H1 (cell line): Measurements from ENCODE around the gene SLC39A11. TPM values are rescaled to one million over a fixed set of nuclear protein-coding genes. Genes with fewer than 3 reads are reported as not detected.

ENCODE experiments used
- CTCF ChIA-PET: fragments of 300-600 bp; sonication (Branson Sonifier 250); formaldehyde crosslinking; loops from one replicate; lab custom pipeline; 2021; ENCODE audit not compliant: partially characterized antibody; lab: Charles Lee
- POLR2A ChIA-PET: fragments of 300-600 bp; sonication (Branson Sonifier 250); formaldehyde crosslinking; loops from one replicate; lab custom pipeline; 2021; ENCODE audit warnings: inconsistent platforms; ENCODE audit not compliant: partially characterized antibody; lab: Charles Lee
- DNase-seq, 2 experiments: peaks; one replicate each; pipeline versions ENCODE4 v3.0.0 to v3.0.0-alpha.2; 2010 to 2022; ENCODE audit warnings: low spot score in 2 of 2, low read depth in 1 of 2, mixed read lengths in 1 of 2
- FAIRE-seq: peaks from 2 replicates; lab custom pipeline; 2011; peaks lifted over from hg19 to GRCh38; lab: Jason Lieb, UNC
- H2AFZ ChIP-seq: 2 replicates; pipeline ENCODE4 v1.8.1; 2012; ENCODE audit warnings: low read length, inconsistent platforms
- H2AK5ac ChIP-seq: 2 replicates; pipeline ENCODE4 v1.6.1; 2013; ENCODE audit warnings: low read depth, low read length
- H2BK120ac ChIP-seq: replicated peaks from 2 replicates; pipeline ENCODE3; 2013; ENCODE audit warnings: low read depth, low read length, inconsistent platforms
- H2BK12ac ChIP-seq: 2 replicates; pipeline ENCODE4 v1.6.1; 2013; ENCODE audit warnings: low read depth, low read length
- H2BK15ac ChIP-seq: 2 replicates; pipeline ENCODE4 v1.6.1; 2013; ENCODE audit warnings: low read length
- H2BK20ac ChIP-seq: 2 replicates; pipeline ENCODE4 v1.6.1; 2013; ENCODE audit warnings: low read length
- H2BK5ac ChIP-seq: 2 replicates; pipeline ENCODE4 v1.6.1; 2013; ENCODE audit warnings: low read depth, low read length
- H3K14ac ChIP-seq: 2 replicates; pipeline ENCODE4 v1.6.1; 2013; ENCODE audit warnings: inconsistent platforms; ENCODE audit not compliant: insufficient read length
- H3K18ac ChIP-seq: 2 replicates; pipeline ENCODE4 v1.6.1; 2013; ENCODE audit warnings: low read length; ENCODE audit errors: extremely low read depth
- H3K23ac ChIP-seq: 2 replicates; pipeline ENCODE4 v1.6.1; 2013; ENCODE audit warnings: inconsistent platforms; ENCODE audit not compliant: insufficient read length
- H3K23me2 ChIP-seq: 2 replicates; pipeline ENCODE4 v1.6.1; 2013; ENCODE audit warnings: low read depth, low read length
- H3K27ac ChIP-seq: 2 replicates; pipeline ENCODE4 v1.6.1; 2011; ENCODE audit warnings: low read depth, low read length, inconsistent platforms
- H3K27me3 ChIP-seq, 4 experiments: replicated peaks in 1 of 4; 1 replicate in 1 of 4; 2 replicates in 3 of 4; pipeline versions ENCODE4 v1.6.1 to v1.8.1; 2011 to 2013; ENCODE audit warnings: low read length in 3 of 4, mild to moderate bottlenecking in 3 of 4, inconsistent platforms in 2 of 4, mixed read lengths in 2 of 4, moderate library complexity in 1 of 4; ENCODE audit not compliant: control insufficient read depth in 3 of 4, insufficient read depth in 3 of 4; ENCODE audit errors: extremely low read depth in 1 of 4
- H3K36me3 ChIP-seq, 4 experiments: 2 replicates each; pipeline versions ENCODE4 v1.6.1 to v1.8.1; 2011 to 2013; ENCODE audit warnings: mild to moderate bottlenecking in 4 of 4, low read length in 3 of 4, moderate library complexity in 2 of 4, control low read depth in 1 of 4, inconsistent platforms in 1 of 4; ENCODE audit not compliant: insufficient read depth in 4 of 4, control insufficient read depth in 2 of 4
- H3K4ac ChIP-seq: replicated peaks from 2 replicates; pipeline ENCODE3; 2013; ENCODE audit warnings: low read length, low read depth, mixed read lengths, inconsistent platforms; ENCODE audit not compliant: insufficient read length
- H3K4me1 ChIP-seq, 4 experiments: replicated peaks in 1 of 4; 1 replicate in 1 of 4; 2 replicates in 3 of 4; pipeline versions ENCODE4 v1.6.1 to v1.8.1; 2011 to 2013; ENCODE audit warnings: low read length in 3 of 4, inconsistent platforms in 2 of 4, mixed read lengths in 1 of 4; ENCODE audit not compliant: insufficient read depth in 4 of 4, control insufficient read depth in 3 of 4
- H3K4me2 ChIP-seq, 2 experiments: 2 replicates each; pipeline versions ENCODE4 v1.6.1 to v1.8.1; 2011 to 2013; ENCODE audit warnings: low read depth in 2 of 2, low read length in 2 of 2, control low read depth in 1 of 2, inconsistent platforms in 1 of 2, mild to moderate bottlenecking in 1 of 2; ENCODE audit not compliant: insufficient read depth in 1 of 2
- H3K4me3 ChIP-seq, 4 experiments: fragments of 200-600, 300-600 bp in 1 of 4; sonication (generic), shearing (Covaris generic), sonication (Bioruptor Twin) in 1 of 4; 2 replicates each; pipeline versions ENCODE4 v1.5.1 to v1.8.1; 2011 to 2016; ENCODE audit warnings: low read length in 4 of 4, low read depth in 3 of 4, control low read depth in 2 of 4, inconsistent platforms in 2 of 4, mild to moderate bottlenecking in 2 of 4, mixed read lengths in 1 of 4, moderate library complexity in 1 of 4; ENCODE audit not compliant: insufficient read depth in 2 of 4; ENCODE audit errors: extremely low read depth in 1 of 4
- H3K56ac ChIP-seq: replicated peaks from 2 replicates; pipeline ENCODE3; 2013; ENCODE audit warnings: low read depth, mild to moderate bottlenecking, mixed read lengths, low read length, inconsistent platforms; ENCODE audit not compliant: insufficient read length
- H3K79me1 ChIP-seq: 2 replicates; pipeline ENCODE4 v1.6.1; 2013; ENCODE audit warnings: low read depth, low read length, control low read depth
- H3K79me2 ChIP-seq, 2 experiments: 2 replicates each; pipeline versions ENCODE4 v1.6.1 to v1.8.1; 2012 to 2013; ENCODE audit warnings: low read length in 2 of 2, mild to moderate bottlenecking in 2 of 2, inconsistent platforms in 1 of 2; ENCODE audit not compliant: insufficient read depth in 2 of 2, control insufficient read depth in 1 of 2
- H3K9ac ChIP-seq, 4 experiments: replicated peaks in 1 of 4; 1 replicate in 1 of 4; 2 replicates in 3 of 4; pipeline versions ENCODE4 v1.6.1 to v1.8.1; 2011 to 2013; ENCODE audit warnings: low read depth in 3 of 4, low read length in 3 of 4, control low read depth in 2 of 4, mild to moderate bottlenecking in 2 of 4, moderate library complexity in 2 of 4, inconsistent platforms in 1 of 4; ENCODE audit errors: extremely low read depth in 1 of 4
- H3K9me3 ChIP-seq, 2 experiments: 2 replicates each; pipeline versions ENCODE4 v1.6.1 to v1.8.1; 2012 to 2013; ENCODE audit warnings: mild to moderate bottlenecking in 2 of 2, moderate library complexity in 2 of 2, control low read depth in 1 of 2, inconsistent platforms in 1 of 2, low read depth in 1 of 2, low read length in 1 of 2, mixed read lengths in 1 of 2; ENCODE audit not compliant: insufficient read depth in 2 of 2
- H4K20me1 ChIP-seq, 2 experiments: replicated peaks in 1 of 2; 2 replicates each; pipeline versions ENCODE3 to v1.8.1; 2011 to 2013; ENCODE audit warnings: inconsistent platforms in 2 of 2, low read length in 2 of 2, mild to moderate bottlenecking in 1 of 2; ENCODE audit not compliant: insufficient read depth in 2 of 2, control insufficient read depth in 1 of 2
- H4K5ac ChIP-seq: 2 replicates; pipeline ENCODE4 v1.6.1; 2013; ENCODE audit warnings: low read length, low read depth, mixed read lengths, inconsistent platforms; ENCODE audit not compliant: insufficient read length
- H4K8ac ChIP-seq: 2 replicates; pipeline ENCODE4 v1.8.0; 2013; ENCODE audit warnings: mild to moderate bottlenecking, moderate library complexity, low read length, inconsistent platforms; ENCODE audit not compliant: insufficient read depth; ENCODE audit errors: extremely low read depth
- H4K91ac ChIP-seq: replicated peaks from 2 replicates; pipeline ENCODE3; 2013; ENCODE audit warnings: low read length, mixed read lengths, inconsistent platforms; ENCODE audit not compliant: insufficient read length
- CEBPB ChIP-seq: IDR thresholded peaks from 2 replicates; pipeline ENCODE4 v1.6.1; 2012; ENCODE audit warnings: low read depth, low read length
- CTBP2 ChIP-seq: IDR thresholded peaks from 2 replicates; pipeline ENCODE4 v1.7.0; 2011; ENCODE audit warnings: borderline replicate concordance, mild to moderate bottlenecking, moderate library complexity, mixed read lengths, low read length; ENCODE audit not compliant: insufficient read depth, insufficient read length
- NANOG ChIP-seq: IDR thresholded peaks from 2 replicates; pipeline ENCODE4 v1.6.1; 2011; ENCODE audit warnings: low read length, low read depth, mild to moderate bottlenecking, inconsistent platforms; ENCODE audit not compliant: insufficient read depth, poor library complexity, severe bottlenecking
- PHF8 ChIP-seq: fragments of 200-600 bp; sonication (generic); conservative IDR thresholded peaks from 2 replicates; pipeline ENCODE4 v1.7.1; 2012; ENCODE audit warnings: low read depth, mild to moderate bottlenecking, inconsistent platforms, low read length, moderate library complexity
- POLR2A ChIP-seq, 2 experiments: IDR thresholded peaks; 1 replicate in 1 of 2; 2 replicates in 1 of 2; pipeline ENCODE4 v1.6.1; 2011; ENCODE audit warnings: low read depth in 2 of 2, low read length in 2 of 2, mild to moderate bottlenecking in 2 of 2; ENCODE audit errors: control extremely low read depth in 1 of 2
- RFX5 ChIP-seq: IDR thresholded peaks from 2 replicates; pipeline ENCODE4 v1.6.1; 2011; ENCODE audit warnings: low read depth, low read length, improper control_type of control experiment, borderline replicate concordance
- RXRA ChIP-seq: IDR thresholded peaks from 2 replicates; pipeline ENCODE4 v1.6.1; 2011; ENCODE audit warnings: low read depth, mild to moderate bottlenecking, low read length, moderate library complexity; ENCODE audit not compliant: insufficient read depth
- SP1 ChIP-seq: IDR thresholded peaks from 2 replicates; pipeline ENCODE4 v1.6.1; 2011; ENCODE audit warnings: low read depth, low read length
- SRF ChIP-seq: IDR thresholded peaks from 2 replicates; pipeline ENCODE4 v1.6.1; 2011; ENCODE audit warnings: mild to moderate bottlenecking, low read depth, low read length, moderate library complexity
- TAF1 ChIP-seq: IDR thresholded peaks from 2 replicates; pipeline ENCODE4 v1.6.1; 2011; ENCODE audit warnings: mild to moderate bottlenecking, low read depth, low read length
- TCF12 ChIP-seq: IDR thresholded peaks from 2 replicates; pipeline ENCODE4 v1.6.1; 2011; ENCODE audit warnings: low read depth, mild to moderate bottlenecking, low read length
- TEAD4 ChIP-seq: IDR thresholded peaks from 2 replicates; pipeline ENCODE4 v1.6.1; 2012; ENCODE audit warnings: low read depth, low read length, inconsistent platforms, mixed read lengths
- ZNF274 ChIP-seq: IDR thresholded peaks from 2 replicates; pipeline ENCODE4 v1.7.0; 2012; ENCODE audit warnings: low read length, borderline replicate concordance; ENCODE audit errors: extremely low read depth
- WGBS, 2 experiments: shearing (Covaris generic) in 1 of 2; methylation state at CpG; one replicate each; pipeline versions ENCODE4 v1.1.6 to v1.1.7; 2013 to 2015; ENCODE audit warnings: low lambda C conversion rate in 2 of 2, mixed read lengths in 2 of 2, inconsistent platforms in 1 of 2, low coverage in 1 of 2, missing lambda C conversion rate in 1 of 2; ENCODE audit not compliant: insufficient replicate concordance in 2 of 2, insufficient coverage in 1 of 2, insufficient read length in 1 of 2; ENCODE audit errors: extremely low coverage in 1 of 2, missing lambda C conversion rate in 1 of 2; 5-methylcytosine and 5-hydroxymethylcytosine counted together
- polyA plus RNA-seq, 7 experiments: library from polyadenylated mRNA; depleted of rRNA in 3 of 7; stranded (reverse) in 5 of 7; unstranded in 2 of 7; fragments of >200 nt in 5 of 7; fragments of 200-250 nt in 2 of 7; gene quantifications; 1 replicate in 5 of 7; 2 replicates in 1 of 7; 4 replicates in 1 of 7; pipeline versions ENCODE4 v1.2.1 to v1.2.3, GENCODE V29; 2011 to 2013; ENCODE audit warnings: missing spikeins in 2 of 7, mixed read lengths in 2 of 7
- total RNA-seq: library from RNA; stranded (reverse); fragmentation: NEBNext Ultra II Directional; extraction: Animal tissue kit (Norgen Biotek cat#: 25700); gene quantifications from 2 replicates; pipeline ENCODE4 v1.2.1, GENCODE V29; 2021
- TF ChIP-seq, protein P1 (sequence below): IDR thresholded peaks from 2 replicates; pipeline ENCODE4 v1.6.1; 2012; ENCODE audit warnings: inconsistent platforms

Gene SLC39A11
- total and polyA plus RNA-seq, 2 of the 8 experiments (the other 6 are each of a cell fraction or from before 2014, with no cell fraction given), result 12.2 to 19.6 TPM

DNA sequence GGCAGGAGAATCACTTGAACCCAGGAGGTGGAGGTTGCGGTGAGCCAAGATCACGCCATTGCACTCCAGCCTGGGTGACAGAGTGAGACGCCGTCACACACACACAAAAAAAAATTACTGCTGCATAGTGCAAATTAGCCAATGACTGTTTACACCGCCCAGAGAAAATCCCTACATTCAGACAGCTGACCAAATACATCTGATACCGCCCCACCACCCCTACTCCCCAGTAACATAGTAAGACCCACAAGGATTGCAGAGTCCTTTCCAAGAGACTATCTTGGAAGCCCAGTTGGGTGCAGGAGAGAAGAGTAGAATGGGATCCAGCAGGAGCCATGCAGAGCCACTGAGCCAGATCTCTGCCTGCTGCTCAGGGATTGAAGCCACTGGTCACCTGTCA is 63.5 kb downstream of the SLC39A11 start:
- DNase-seq, result no peak
- Histone ChIP-seq H3K36me3 (no peaks in the 10 kb centered on the region), H2BK15ac (no peak overlapping the region), H3K23me2 (no peaks in the 10 kb centered on the region; the same call in 1 of the 2 replicates), H3K79me1 (no peaks in the 10 kb centered on the region), H4K91ac (no peak overlapping the region), H2BK12ac (no peak overlapping the region), H3K4me2 (no peak overlapping the region), H3K4me3 (no peak overlapping the region), H3K27ac (no peak overlapping the region), H4K5ac (no peak overlapping the region), H2BK20ac (no peak overlapping the region), H3K14ac (no peak overlapping the region), H3K4me1 (peaks cover 0 to 3% (median 0%) of the 10 kb centered on the region in 4 experiments; a peak in 1 of 7 replicates), H2BK120ac (no peak overlapping the region), H2BK5ac (no peak overlapping the region), H3K18ac (no peak overlapping the region), H3K27me3 (no peaks in the 10 kb centered on the region), H3K56ac (no peak overlapping the region), H3K4ac (no peak overlapping the region), H4K8ac (no peak overlapping the region), H2AK5ac (no peak overlapping the region), H3K9ac (no peak overlapping the region), H3K9me3 (no peaks in the 10 kb centered on the region), H4K20me1 (no peaks in the 10 kb centered on the region), H3K79me2 (no peaks in the 10 kb centered on the region), H2AFZ (no peak overlapping the region), H3K23ac (no peak overlapping the region)
- no peak for FAIRE-seq
- 91% methylated on average over 4 of the region's 6 CpGs; no CpG with 5 or more reads in 1 of the 2 experiments for WGBS, 2 experiments
- POLR2A ChIA-PET, result no interaction called here
- CTCF ChIA-PET, result no interaction called here
- TF ChIP-seq RFX5 (no peak), SP1 (no peak), TCF12 (no peak), TAF1 (no peak), PHF8 (no peak), ZNF274 (no peak), CTBP2 (no peak), CEBPB (no peak), SRF (no peak), NANOG (no peak), RXRA (no peak), TEAD4 (no peak), POLR2A (IDR thresholded peaks at IDR 0.05; ENCODE audit: control extremely low read depth in 1 of 2, low read depth in 2 of 2, low read length in 2 of 2) (no peak)
- TF ChIP-seq, protein P1, sequence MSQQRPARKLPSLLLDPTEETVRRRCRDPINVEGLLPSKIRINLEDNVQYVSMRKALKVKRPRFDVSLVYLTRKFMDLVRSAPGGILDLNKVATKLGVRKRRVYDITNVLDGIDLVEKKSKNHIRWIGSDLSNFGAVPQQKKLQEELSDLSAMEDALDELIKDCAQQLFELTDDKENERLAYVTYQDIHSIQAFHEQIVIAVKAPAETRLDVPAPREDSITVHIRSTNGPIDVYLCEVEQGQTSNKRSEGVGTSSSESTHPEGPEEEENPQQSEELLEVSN, result no peak
